PC-9 (cell line): ENCODE measurements around the gene KCNK4. TPM values are rescaled to one million over a fixed set of nuclear protein-coding genes. Genes with fewer than 3 reads are reported as not detected.

Source experiments
- BruUV-seq: library from RNA; stranded (reverse); fragments of 400-500 nt; replicated peaks from 2 replicates; lab custom pipeline; 2021; lab: Mats Ljungman, UMichigan
- CTCF ChIA-PET: fragments of 300-600 bp; sonication (Branson Sonifier 250); formaldehyde crosslinking; loops from one replicate; lab custom pipeline; 2022; ENCODE audit warnings: antibody characterized with exemption; lab: Charles Lee
- POLR2A ChIA-PET: fragments of 300-600 bp; sonication (Branson Sonifier 250); formaldehyde crosslinking; loops from one replicate; lab custom pipeline; 2022; ENCODE audit warnings: antibody characterized with exemption; ENCODE audit not compliant: unreplicated experiment; lab: Charles Lee
- DNase-seq, 2 experiments: peaks; one replicate each; pipeline versions ENCODE4 v3.0.0 to v3.0.0-alpha.2; 2015 to 2022; ENCODE audit warnings: mixed read lengths in 1 of 2
- H2AFZ ChIP-seq: fragments of 200-600 bp; sonication (generic); 2 replicates; pipeline ENCODE4 v1.8.1; 2017; ENCODE audit warnings: antibody characterized with exemption
- H3F3A ChIP-seq: fragments of 200-600 bp; sonication (generic); 2 replicates; pipeline ENCODE4 v1.8.1; 2017; ENCODE audit warnings: antibody characterized with exemption, mild to moderate bottlenecking, low read depth; ENCODE audit not compliant: insufficient read depth
- H3K27ac ChIP-seq: fragments of 200-600 bp; sonication (generic); 2 replicates; pipeline ENCODE4 v1.6.1; 2016; ENCODE audit warnings: mixed run types
- H3K27me3 ChIP-seq: fragments of 200-600 bp; sonication (generic); 2 replicates; pipeline ENCODE4 v1.6.1; 2016; ENCODE audit warnings: low read depth, mixed run types; ENCODE audit not compliant: insufficient read depth
- H3K36me3 ChIP-seq: fragments of 200-600 bp; sonication (generic); 2 replicates; pipeline ENCODE4 v1.6.1; 2016; ENCODE audit warnings: low read depth, mixed run types
- H3K4me1 ChIP-seq: fragments of 200-600 bp; sonication (generic); replicated peaks from 2 replicates; pipeline ENCODE4 v1.6.1; 2016; ENCODE audit warnings: mixed run types; ENCODE audit not compliant: insufficient read depth
- H3K4me2 ChIP-seq: fragments of 200-600 bp; sonication (generic); 2 replicates; pipeline ENCODE4 v1.6.1; 2017; ENCODE audit warnings: mixed run types
- H3K4me3 ChIP-seq: fragments of 200-600 bp; sonication (generic); 2 replicates; pipeline ENCODE4 v1.6.1; 2016; ENCODE audit warnings: mixed run types
- H3K79me2 ChIP-seq: fragments of 200-600 bp; sonication (generic); 2 replicates; pipeline ENCODE4 v1.6.1; 2017; ENCODE audit warnings: low read depth, mixed run types
- H3K9me2 ChIP-seq: fragments of 200-600 bp; sonication (generic); 2 replicates; pipeline ENCODE4 v1.8.1; 2017; ENCODE audit warnings: mild to moderate bottlenecking; ENCODE audit not compliant: insufficient read depth
- H3K9me3 ChIP-seq: fragments of 200-600 bp; sonication (generic); 2 replicates; pipeline ENCODE4 v1.8.1; 2016; ENCODE audit warnings: low read depth; ENCODE audit not compliant: insufficient read depth
- H4K20me1 ChIP-seq: fragments of 200-600 bp; sonication (generic); 2 replicates; pipeline ENCODE4 v1.8.1; 2017; ENCODE audit not compliant: insufficient read depth
- CTCF ChIP-seq: fragments of 200-600 bp; sonication (generic); conservative IDR thresholded peaks from 2 replicates; pipeline ENCODE4 v1.6.1; 2017; ENCODE audit warnings: mixed run types, antibody characterized with exemption, mild to moderate bottlenecking, moderate library complexity
- EZH2 ChIP-seq: fragments of 200-600 bp; sonication (generic); IDR thresholded peaks from 2 replicates; pipeline ENCODE4 v1.8.0; 2017; ENCODE audit warnings: antibody characterized with exemption, low read depth
- intact Hi-C: fragments of 100-400 bp; cut with micrococcal nuclease; formaldehyde crosslinking; loops from one replicate; pipeline ENCODE4 v1.10.0; 2022; ENCODE audit not compliant: unreplicated experiment
- total RNA-seq: library from RNA; stranded (reverse); gene quantifications from 2 replicates; pipeline ENCODE4 v1.2.3, GENCODE V29; 2021

The KCNK4 gene
- total RNA-seq, 1 experiment from 2014 or later: 0.57 TPM

- Histone ChIP-seq H4K20me1 (peaks cover 5% of the 10 kb centered on the region; the same call in 1 of the 2 replicates), H3K4me2 (no peak overlapping the region), H3K36me3 (peaks cover 7% of the 10 kb centered on the region; the same call in 1 of the 2 replicates), H3F3A (peaks cover 49% of the 10 kb centered on the region), H3K4me1 (peaks cover 44% of the 10 kb centered on the region), H3K9me3 (no peaks in the 10 kb centered on the region), H3K27me3 (no peaks in the 10 kb centered on the region), H3K27ac (peak overlapping the region; percentile 46; the same call in 1 of the 2 replicates), H3K79me2 (peaks cover 39% of the 10 kb centered on the region), H3K4me3 (no peak overlapping the region), H3K9me2 (no peaks in the 10 kb centered on the region), H2AFZ (no peak overlapping the region)
- BruUV-seq: no TSS peak
- CTCF ChIA-PET: no interaction called here
- DNase-seq: peak in 1 of 2 experiments; percentile 33
- intact Hi-C loops: no loop called here
- TF ChIP-seq EZH2 (no peak), CTCF (no peak)
- POLR2A ChIA-PET: no interaction called here
These were observed 29.5 kb downstream of the KCNK4 start for GRCh38 chr11:64320556-64320955.

- ChIA-PET POLR2A (interaction anchor here (0.6 to 0.7 kb wide), 3 partner anchors 10 to 1101 kb away, joined by 5 to 10 read pairs (median 8); partner anchors contain the start of gene NEAT1), CTCF (interaction anchor here (0.7 to 1.3 kb wide), 3 partner anchors 11 to 34 kb away, joined by 4 to 13 read pairs (median 7); no protein-coding TSS in a partner anchor)
- peaks cover 5% of the 10 kb centered on the region; the same call in 1 of the 2 replicates for H4K20me1 ChIP-seq
- H3F3A ChIP-seq: peaks cover 46% of the 10 kb centered on the region
- peaks cover 39% of the 10 kb centered on the region for H3K4me1 ChIP-seq
- peaks cover 35% of the 10 kb centered on the region for H3K79me2 ChIP-seq
- H3K9me2 ChIP-seq: no peaks in the 10 kb centered on the region
- intact Hi-C loops: loop anchor here (1.0 kb wide), 1 partner anchor 11 kb away; no protein-coding TSS in a partner anchor
- DNase-seq: peak in 1 of 2 experiments; percentile 32
- BruUV-seq: no TSS peak
- no peaks in the 10 kb centered on the region for H3K27me3 ChIP-seq
- no peak overlapping the region for H2AFZ ChIP-seq
- H3K4me3 ChIP-seq: no peak overlapping the region
- H3K9me3 ChIP-seq: no peaks in the 10 kb centered on the region
- H3K36me3 ChIP-seq: peaks cover 7% of the 10 kb centered on the region; the same call in 1 of the 2 replicates
- TF ChIP-seq CTCF (no peak), EZH2 (no peak)
- peak overlapping the region; percentile 23; the same call in 1 of the 2 replicates for H3K4me2 ChIP-seq
- peak overlapping the region; percentile 46 for H3K27ac ChIP-seq
These were observed 29.9 kb downstream of the KCNK4 start for GRCh38 chr11:64321026-64321425.

GRCh38 chr11:64321533-64321932 is 30.4 kb downstream of the KCNK4 start:
- ChIA-PET CTCF (interaction anchor here (0.7 to 1.3 kb wide), 3 partner anchors 10 to 33 kb away, joined by 4 to 13 read pairs (median 7); no protein-coding TSS in a partner anchor), POLR2A (interaction anchor here (0.6 to 0.7 kb wide), 3 partner anchors 10 to 1101 kb away, joined by 5 to 10 read pairs (median 8); partner anchors contain the start of gene NEAT1)
- Histone ChIP-seq H3K27ac (peak overlapping the region; percentile 46), H3K27me3 (no peaks in the 10 kb centered on the region), H3K79me2 (peaks cover 30% of the 10 kb centered on the region), H3F3A (peaks cover 42% of the 10 kb centered on the region), H3K9me2 (no peaks in the 10 kb centered on the region), H4K20me1 (peaks cover 2% of the 10 kb centered on the region; the same call in 1 of the 2 replicates), H3K4me3 (no peak overlapping the region), H2AFZ (no peak overlapping the region), H3K4me2 (peak overlapping the region; percentile 23; the same call in 1 of the 2 replicates), H3K36me3 (peaks cover 7% of the 10 kb centered on the region; the same call in 1 of the 2 replicates), H3K4me1 (peaks cover 34% of the 10 kb centered on the region), H3K9me3 (no peaks in the 10 kb centered on the region)
- TF ChIP-seq CTCF: no peak
- no peak for TF ChIP-seq EZH2
- DNase-seq: peak; percentile 89 to 91
- intact Hi-C loops: loop anchor here (1.0 kb wide), 1 partner anchor 11 kb away; no protein-coding TSS in a partner anchor
- BruUV-seq: no TSS peak
